ENCODE measurements around the gene IFNG-AS1.

The IFNG-AS1 gene

GRCh38 chr12:68037616-68038255 is 48.5 kb downstream of the IFNG-AS1 start:
- DNase-seq (ENCODE audit: low spot score): no peak

GRCh38 chr12:68038650-68039049 is 49.4 kb downstream of the IFNG-AS1 start:
- no peak for DNase-seq (ENCODE audit: low spot score)

GRCh38 chr12:68040450-68041075 is 51.3 kb downstream of the IFNG-AS1 start:
- peak; percentile 66 for DNase-seq (ENCODE audit: low spot score)

- DNase-seq (ENCODE audit: low spot score): no peak
Observed at GRCh38 chr12:68042212-68042699, 53.0 kb downstream of the IFNG-AS1 start.

- no peak for DNase-seq (ENCODE audit: low spot score)
Observed at GRCh38 chr12:68043435-68043834, 54.2 kb downstream of the IFNG-AS1 start.

- no peak for DNase-seq (ENCODE audit: low spot score)
Observed at GRCh38 chr12:68048648-68049297, 59.5 kb downstream of the IFNG-AS1 start.

- no peak for DNase-seq (ENCODE audit: low spot score)
Observed at GRCh38 chr12:68056300-68056699, 67.1 kb downstream of the IFNG-AS1 start.

- DNase-seq (ENCODE audit: low spot score): no peak
Observed at GRCh38 chr12:68063900-68064590, 74.8 kb downstream of the IFNG-AS1 start.

GRCh38 chr12:68065163-68065562 is 75.9 kb downstream of the IFNG-AS1 start:
- no peak for DNase-seq (ENCODE audit: low spot score)

GRCh38 chr12:68065687-68066086 is 76.4 kb downstream of the IFNG-AS1 start:
- DNase-seq (ENCODE audit: low spot score): no peak

GRCh38 chr12:68067762-68068376 is 78.6 kb downstream of the IFNG-AS1 start:
- peak; percentile 30 for DNase-seq (ENCODE audit: low spot score)

GRCh38 chr12:68069275-68069674 is 80.0 kb downstream of the IFNG-AS1 start:
- no peak for DNase-seq (ENCODE audit: low spot score)

All from D341Med (cell line).